IMR-90 (cell line): ENCODE results near the gene DNAJC6. TPM values are rescaled to one million over a fixed set of nuclear protein-coding genes. Genes with fewer than 3 reads are reported as not detected.

ENCODE experiments used
- ATAC-seq: fragments of 200-7000 bp; cut with Tn5 transposase; 2 replicates; pipeline ENCODE4 v1.9.1; 2020; ENCODE audit warnings: low read depth, mild to moderate bottlenecking, moderate library complexity
- BruUV-seq: library from RNA; stranded (reverse); fragments of 400-500 nt; replicated peaks from 2 replicates; lab custom pipeline; 2021; lab: Mats Ljungman, UMichigan
- CTCF ChIA-PET: fragments of 300-600 bp; formaldehyde crosslinking; extraction: SDS; loops from one replicate; lab custom pipeline; 2021; ENCODE audit warnings: antibody characterized with exemption; lab: Yijun Ruan, JAX
- POLR2A ChIA-PET: fragments of 300-600 bp; sonication (Branson Sonifier 250); formaldehyde crosslinking; loops from one replicate; lab custom pipeline; 2022; ENCODE audit warnings: antibody characterized with exemption; ENCODE audit not compliant: unreplicated experiment; lab: Charles Lee
- DNase-seq: peaks from one replicate; pipeline ENCODE4 v3.0.0; 2013
- H2AFZ ChIP-seq: replicated peaks from 2 replicates; pipeline ENCODE3; 2013; ENCODE audit warnings: low read length, mild to moderate bottlenecking; ENCODE audit not compliant: poor library complexity
- H2AK5ac ChIP-seq: 2 replicates; pipeline ENCODE4 v1.6.1; 2013; ENCODE audit warnings: low read depth, low read length, inconsistent platforms
- H2AK9ac ChIP-seq: replicated peaks from 2 replicates; pipeline ENCODE3; 2013; ENCODE audit warnings: mild to moderate bottlenecking, low read depth, low read length, moderate library complexity; ENCODE audit not compliant: poor library complexity
- H2BK120ac ChIP-seq: 2 replicates; pipeline ENCODE4 v1.6.1; 2013; ENCODE audit warnings: low read depth, low read length, inconsistent platforms
- H2BK15ac ChIP-seq: 3 replicates; pipeline ENCODE4 v1.6.1; 2013; ENCODE audit warnings: low read depth, low read length, inconsistent platforms
- H2BK20ac ChIP-seq: 2 replicates; pipeline ENCODE4 v1.6.1; 2013; ENCODE audit warnings: low read depth, mild to moderate bottlenecking, inconsistent platforms, low read length, moderate library complexity
- H2BK5ac ChIP-seq: 2 replicates; pipeline ENCODE4 v1.6.1; 2013; ENCODE audit warnings: mild to moderate bottlenecking, low read depth, low read length, inconsistent platforms; ENCODE audit not compliant: poor library complexity, severe bottlenecking
- H3K14ac ChIP-seq: replicated peaks from 2 replicates; pipeline ENCODE4 v1.6.1; 2013; ENCODE audit warnings: low read depth, low read length, inconsistent platforms
- H3K18ac ChIP-seq: 2 replicates; pipeline ENCODE4 v1.6.1; 2013; ENCODE audit warnings: low read depth, low read length, control low read depth
- H3K23ac ChIP-seq: 2 replicates; pipeline ENCODE4 v1.6.1; 2013; ENCODE audit warnings: low read depth, low read length, inconsistent platforms
- H3K27ac ChIP-seq: 2 replicates; pipeline ENCODE4 v1.5.1; 2013; ENCODE audit warnings: mild to moderate bottlenecking, control low read depth, low read length; ENCODE audit not compliant: insufficient read depth
- H3K27me3 ChIP-seq: 2 replicates; pipeline ENCODE4 v1.6.1; 2013; ENCODE audit warnings: low read length; ENCODE audit not compliant: control insufficient read depth, insufficient read depth
- H3K36me3 ChIP-seq: 2 replicates; pipeline ENCODE4 v1.6.1; 2013; ENCODE audit warnings: low read length, mixed read lengths; ENCODE audit not compliant: control insufficient read depth, insufficient read depth
- H3K4ac ChIP-seq: 2 replicates; pipeline ENCODE4 v1.6.1; 2013; ENCODE audit warnings: low read depth, low read length, inconsistent platforms
- H3K4me1 ChIP-seq: 2 replicates; pipeline ENCODE4 v1.6.1; 2013; ENCODE audit warnings: low read length, mixed read lengths; ENCODE audit not compliant: control insufficient read depth, insufficient read depth
- H3K4me2 ChIP-seq: 2 replicates; pipeline ENCODE4 v1.6.1; 2013; ENCODE audit warnings: low read depth, mild to moderate bottlenecking, control low read depth, low read length, moderate library complexity
- H3K4me3 ChIP-seq: 2 replicates; pipeline ENCODE4 v1.5.1; 2013; ENCODE audit warnings: low read depth, mild to moderate bottlenecking, control low read depth, low read length, moderate library complexity; ENCODE audit not compliant: insufficient read depth
- H3K56ac ChIP-seq: 2 replicates; pipeline ENCODE4 v1.6.1; 2013; ENCODE audit warnings: low read length, inconsistent platforms; ENCODE audit not compliant: insufficient read depth; ENCODE audit errors: extremely low read depth
- H3K79me1 ChIP-seq, 2 experiments: 2 replicates each; pipeline ENCODE4 v1.6.1; 2013; ENCODE audit warnings: low read length in 2 of 2, inconsistent platforms in 1 of 2, low read depth in 1 of 2
- H3K9ac ChIP-seq: 2 replicates; pipeline ENCODE4 v1.6.1; 2013; ENCODE audit warnings: low read depth, low read length, control low read depth
- H3K9me1 ChIP-seq: 2 replicates; pipeline ENCODE4 v1.6.1; 2013; ENCODE audit warnings: low read length, inconsistent platforms; ENCODE audit not compliant: insufficient read depth
- H3K9me3 ChIP-seq: 2 replicates; pipeline ENCODE4 v1.6.1; 2013; ENCODE audit warnings: low read length; ENCODE audit not compliant: control insufficient read depth, insufficient read depth
- H4K20me1 ChIP-seq: 2 replicates; pipeline ENCODE4 v1.6.1; 2013; ENCODE audit warnings: low read length, inconsistent platforms; ENCODE audit not compliant: insufficient read depth
- H4K5ac ChIP-seq: 2 replicates; pipeline ENCODE4 v1.6.1; 2013; ENCODE audit warnings: mild to moderate bottlenecking, low read depth, low read length, control low read depth
- H4K8ac ChIP-seq, 2 experiments: 2 replicates each; pipeline ENCODE4 v1.6.1; 2013; ENCODE audit warnings: low read depth in 2 of 2, low read length in 2 of 2, control low read depth in 1 of 2, inconsistent platforms in 1 of 2
- H4K91ac ChIP-seq: 2 replicates; pipeline ENCODE4 v1.6.1; 2013; ENCODE audit warnings: low read depth, low read length, inconsistent platforms; ENCODE audit not compliant: insufficient read depth
- BHLHE40 ChIP-seq: fragments of 150-350 bp; IDR thresholded peaks from 2 replicates; pipeline ENCODE4 v1.6.1; 2016; ENCODE audit warnings: mild to moderate bottlenecking, low read depth, low read length
- CEBPB ChIP-seq: IDR thresholded peaks from 2 replicates; pipeline ENCODE4 v1.6.1; 2012; ENCODE audit warnings: low read depth, low read length, improper control_type of control experiment
- CHD1 ChIP-seq: IDR thresholded peaks from 2 replicates; pipeline ENCODE4 v1.6.1; 2012; ENCODE audit warnings: low read depth, low read length, improper control_type of control experiment
- CTCF ChIP-seq: conservative IDR thresholded peaks from 2 replicates; pipeline ENCODE4 v1.5.1; 2012; ENCODE audit warnings: mild to moderate bottlenecking, low read depth, low read length, improper control_type of control experiment
- ELK1 ChIP-seq: fragments of 150-350 bp; IDR thresholded peaks from 2 replicates; pipeline ENCODE4 v1.6.1; 2016; ENCODE audit warnings: low read depth, mild to moderate bottlenecking, low read length, moderate library complexity, borderline replicate concordance
- FOS ChIP-seq: fragments of 150-350 bp; IDR thresholded peaks from 2 replicates; pipeline ENCODE4 v1.6.1; 2016; ENCODE audit warnings: low read depth, low read length
- MAFK ChIP-seq: IDR thresholded peaks from 2 replicates; pipeline ENCODE4 v1.6.1; 2012; ENCODE audit warnings: low read depth, low read length, improper control_type of control experiment
- MAZ ChIP-seq: IDR thresholded peaks from 2 replicates; pipeline ENCODE4 v1.6.1; 2012; ENCODE audit warnings: low read depth, mild to moderate bottlenecking, low read length, improper control_type of control experiment, moderate library complexity, borderline replicate concordance
- MXI1 ChIP-seq: IDR thresholded peaks from 2 replicates; pipeline ENCODE4 v1.6.1; 2012; ENCODE audit warnings: low read depth, mild to moderate bottlenecking, low read length, moderate library complexity, borderline replicate concordance
- NFE2L2 ChIP-seq: fragments of 150-350 bp; IDR thresholded peaks from 2 replicates; pipeline ENCODE4 v1.6.1; 2016; ENCODE audit warnings: low read depth, mild to moderate bottlenecking, low read length
- POLR2A ChIP-seq: IDR thresholded peaks from 2 replicates; pipeline ENCODE4 v1.6.1; 2012; ENCODE audit warnings: mild to moderate bottlenecking, low read depth, low read length
- RAD21 ChIP-seq: IDR thresholded peaks from 2 replicates; pipeline ENCODE4 v1.6.1; 2012; ENCODE audit warnings: low read length, improper control_type of control experiment
- RCOR1 ChIP-seq: IDR thresholded peaks from 2 replicates; pipeline ENCODE4 v1.6.1; 2012; ENCODE audit warnings: mild to moderate bottlenecking, low read length, improper control_type of control experiment; ENCODE audit not compliant: insufficient replicate concordance
- RFX5 ChIP-seq: IDR thresholded peaks from 2 replicates; pipeline ENCODE4 v1.8.0; 2012; ENCODE audit warnings: low read depth, mild to moderate bottlenecking, low read length, moderate library complexity
- SMC3 ChIP-seq: fragments of 150-350 bp; IDR thresholded peaks from 2 replicates; pipeline ENCODE4 v1.6.1; 2016; ENCODE audit warnings: low read depth, mild to moderate bottlenecking, antibody characterized with exemption, low read length, moderate library complexity
- USF2 ChIP-seq: fragments of 150-350 bp; IDR thresholded peaks from 2 replicates; pipeline ENCODE4 v1.6.1; 2017; ENCODE audit warnings: mild to moderate bottlenecking, antibody characterized with exemption, low read length, low read depth
- WGBS, 2 experiments: methylation state at CpG; one replicate each; pipeline versions ENCODE4 v1.1.5 to v1.1.7; 2013; ENCODE audit warnings: missing lambda C conversion rate in 2 of 2; ENCODE audit not compliant: insufficient read length in 1 of 2; ENCODE audit errors: extremely low coverage in 2 of 2; 5-methylcytosine and 5-hydroxymethylcytosine counted together
- dilution Hi-C: fragments of 300-500 bp; cut with HindIII; formaldehyde crosslinking; loops from one replicate; pipeline ENCODE4 v1.14.3; 2018; ENCODE audit warnings: low sequenced_read_pairs; ENCODE audit not compliant: unreplicated experiment
- in situ Hi-C: fragments of 300-500 bp; cut with MboI; formaldehyde crosslinking; loops from 3 replicates; pipeline ENCODE4 v1.14.3; 2019; ENCODE audit warnings: low sequenced_read_pairs, inconsistent platforms, mixed read lengths
- intact Hi-C: fragments of 100-400 bp; cut with micrococcal nuclease; formaldehyde crosslinking; loops from 2 replicates; pipeline ENCODE4 v1.10.0; 2022
- polyA plus RNA-seq, 3 experiments: library from polyadenylated mRNA; depleted of rRNA; stranded (reverse); fragments of >200 nt; gene quantifications; 2 replicates each; pipeline ENCODE4 v1.2.3, GENCODE V29; 2012; ENCODE audit warnings: low replicate concordance in 1 of 3
- total RNA-seq: library from RNA; depleted of rRNA; stranded (reverse); fragments of >200 nt; gene quantifications from 2 replicates; pipeline ENCODE4 v1.2.3, GENCODE V29; 2012

The DNAJC6 gene
- total and polyA plus RNA-seq, 2 of the 4 experiments (the other 2 are of a cell fraction): 0.05 to 0.18 TPM

GRCh38 chr1:65398083-65398482 lies 88.7 kb downstream of the DNAJC6 start:
- ATAC-seq (no peak), DNase-seq (no peak)
- Histone ChIP-seq H3K4ac (no peak overlapping the region), H3K56ac (no peak overlapping the region), H2AFZ (no peak overlapping the region), H2BK15ac (no peak overlapping the region), H2BK120ac (no peak overlapping the region), H3K36me3 (no peaks in the 10 kb centered on the region), H4K8ac (no peak overlapping the region), H2BK5ac (no peak overlapping the region), H3K9me3 (no peaks in the 10 kb centered on the region), H3K18ac (no peak overlapping the region), H4K91ac (no peak overlapping the region), H4K20me1 (no peaks in the 10 kb centered on the region), H4K5ac (no peak overlapping the region), H3K27ac (no peak overlapping the region), H3K9me1 (no peaks in the 10 kb centered on the region), H3K4me3 (no peak overlapping the region), H3K9ac (no peak overlapping the region), H3K27me3 (peaks cover 5% of the 10 kb centered on the region; the same call in 1 of the 2 replicates), H3K4me1 (no peaks in the 10 kb centered on the region), H3K79me1 (no peaks in the 10 kb centered on the region), H2AK5ac (no peak overlapping the region), H3K4me2 (no peak overlapping the region), H2AK9ac (no peak overlapping the region), H3K23ac (no peak overlapping the region), H3K14ac (no peak overlapping the region), H2BK20ac (no peak overlapping the region)
- in situ Hi-C loops: no loop called here
- dilution Hi-C loops: no loop called here
- TF ChIP-seq POLR2A (no peak), CHD1 (no peak), ELK1 (no peak), BHLHE40 (no peak), RFX5 (no peak), USF2 (no peak), FOS (no peak), MXI1 (no peak), RCOR1 (no peak), NFE2L2 (no peak), MAFK (no peak), MAZ (no peak), CTCF (no peak), RAD21 (no peak), SMC3 (no peak), CEBPB (no peak)
- ChIA-PET CTCF (no interaction called here), POLR2A (no interaction called here)
- intact Hi-C loops: no loop called here
- BruUV-seq: no TSS peak
- no CpG with 5 or more reads among the region's 1 CpG for WGBS, 2 experiments
